ENCODE measurements around the gene SORCS2. TPM values are rescaled to one million over a fixed set of nuclear protein-coding genes. Genes with fewer than 3 reads are reported as not detected.

Gene SORCS2
- total RNA-seq, 1 donor from 2014 or later, result 13.4 TPM

GRCh38 chr4:7190278-7190594 lies 2.1 kb upstream of the SORCS2 start:
- no peaks in the 10 kb centered on the region for H3K9me3 Mint-ChIP-seq
- H3K4me1 Mint-ChIP-seq (ENCODE audit: unreplicated experiment), result no peaks in the 10 kb centered on the region
- no peak for TF ChIP-seq CTCF (conservative IDR thresholded peaks at IDR 0.05)
- no peaks in the 10 kb centered on the region for H3K36me3 Mint-ChIP-seq
- peaks cover 60% of the 10 kb centered on the region for H3K27me3 Mint-ChIP-seq
- no peak overlapping the region for H3K27ac Mint-ChIP-seq
- DNase-seq (ENCODE audit: extremely low spot score, unreplicated experiment), result no peak
- no peak overlapping the region for H3K4me3 Mint-ChIP-seq

- Mint-ChIP-seq H3K36me3 (no peaks in the 10 kb centered on the region), H3K27ac (no peak overlapping the region), H3K4me3 (peak overlapping the region; percentile 41), H3K4me1 (ENCODE audit: unreplicated experiment) (peaks cover 5% of the 10 kb centered on the region), H3K9me3 (no peaks in the 10 kb centered on the region), H3K27me3 (peaks cover 63% of the 10 kb centered on the region)
- no peak for TF ChIP-seq CTCF (conservative IDR thresholded peaks at IDR 0.05)
- DNase-seq (ENCODE audit: extremely low spot score, unreplicated experiment), result no peak
Observed at GRCh38 chr4:7190691-7191545, 1.4 kb upstream of the SORCS2 start.

- H3K27me3 Mint-ChIP-seq, result peaks cover 62% of the 10 kb centered on the region
- H3K36me3 Mint-ChIP-seq, result no peaks in the 10 kb centered on the region
- no peak overlapping the region for H3K27ac Mint-ChIP-seq
- no peaks in the 10 kb centered on the region for H3K9me3 Mint-ChIP-seq
- DNase-seq (ENCODE audit: extremely low spot score, unreplicated experiment), result no peak
- H3K4me1 Mint-ChIP-seq (ENCODE audit: unreplicated experiment), result peaks cover 12% of the 10 kb centered on the region
- peak overlapping the region; percentile 89 for H3K4me3 Mint-ChIP-seq
- no peak for TF ChIP-seq CTCF (conservative IDR thresholded peaks at IDR 0.05)
Observed at GRCh38 chr4:7191546-7192251, 639 bp upstream of the SORCS2 start.

GRCh38 chr4:7193030-7193958 lies 956 bp downstream of the SORCS2 start:
- peak overlapping the region; percentile 84 for H3K4me3 Mint-ChIP-seq
- no peaks in the 10 kb centered on the region for H3K9me3 Mint-ChIP-seq
- no peaks in the 10 kb centered on the region for H3K36me3 Mint-ChIP-seq
- peak; percentile 21 for TF ChIP-seq CTCF (conservative IDR thresholded peaks at IDR 0.05)
- no peak for DNase-seq (ENCODE audit: extremely low spot score, unreplicated experiment)
- H3K27me3 Mint-ChIP-seq, result peaks cover 46% of the 10 kb centered on the region
- peaks cover 26% of the 10 kb centered on the region for H3K4me1 Mint-ChIP-seq (ENCODE audit: unreplicated experiment)
- peak overlapping the region; percentile 26 for H3K27ac Mint-ChIP-seq
